HEK293 (cell line): ENCODE results near the gene COL11A2.

Source experiments
- CTCF ChIA-PET: fragments of 350-600 bp; formaldehyde crosslinking; extraction: SDS; loops from one replicate; lab custom pipeline; 2021; ENCODE audit warnings: antibody characterized with exemption; lab: Yijun Ruan, JAX
- POLR2A ChIA-PET: fragments of 300-600 bp; formaldehyde crosslinking; extraction: SDS; loops from one replicate; lab custom pipeline; 2020; ENCODE audit warnings: antibody characterized with exemption, inconsistent platforms; lab: Yijun Ruan, JAX
- H3K27ac ChIP-seq: fragments of 200-500 bp; sonication (Bioruptor generic); 2 replicates; pipeline ENCODE4 v1.5.1; 2014; ENCODE audit warnings: low read depth, low read length, control low read depth, inconsistent platforms; ENCODE audit errors: extremely low read depth
- H3K36me3 ChIP-seq, 2 experiments: fragments of 200-500 bp in 1 of 2; sonication (Bioruptor generic) in 1 of 2; 1 replicate in 1 of 2; 2 replicates in 1 of 2; pipeline ENCODE4 v1.5.1; 2014 to 2017; ENCODE audit warnings: inconsistent platforms in 2 of 2, low read length in 2 of 2; ENCODE audit not compliant: control insufficient read depth in 2 of 2, insufficient read depth in 1 of 2
- H3K4me1 ChIP-seq: fragments of 200-500 bp; sonication (Bioruptor generic); 2 replicates; pipeline ENCODE4 v1.5.1; 2014; ENCODE audit warnings: mild to moderate bottlenecking, low read length, inconsistent platforms; ENCODE audit not compliant: control insufficient read depth, insufficient read depth
- H3K4me3 ChIP-seq: 2 replicates; pipeline ENCODE4 v1.5.1; 2011; ENCODE audit warnings: low read depth, mild to moderate bottlenecking, control low read depth, low read length, moderate library complexity
- H3K9me3 ChIP-seq: fragments of 200-500 bp; sonication (Bioruptor generic); 2 replicates; pipeline ENCODE4 v1.5.1; 2014; ENCODE audit warnings: low read depth, low read length, inconsistent platforms; ENCODE audit not compliant: control insufficient read depth, insufficient read depth
- EGR2 ChIP-seq: fragments of 450-650 bp; formaldehyde crosslinking; IDR thresholded peaks from 2 replicates; pipeline ENCODE4 v1.5.1; 2016; ENCODE audit warnings: low read depth, missing biosample characterization, missing genetic modification characterization
- KLF9 ChIP-seq: fragments of 450-650 bp; formaldehyde crosslinking; IDR thresholded peaks from 2 replicates; pipeline ENCODE4 v1.5.1; 2016; ENCODE audit warnings: missing biosample characterization, missing genetic modification characterization, low read depth
- MYNN ChIP-seq: fragments of 450-650 bp; formaldehyde crosslinking; IDR thresholded peaks from 2 replicates; pipeline ENCODE4 v1.5.1; 2016; ENCODE audit warnings: missing biosample characterization, missing genetic modification characterization, borderline replicate concordance
- MZF1 ChIP-seq: fragments of 450-650 bp; formaldehyde crosslinking; IDR thresholded peaks from 2 replicates; pipeline ENCODE4 v1.5.1; 2017; ENCODE audit warnings: missing biosample characterization, missing genetic modification characterization, borderline replicate concordance
- REPIN1 ChIP-seq: fragments of 450-650 bp; formaldehyde crosslinking; IDR thresholded peaks from 2 replicates; pipeline ENCODE4 v1.5.1; 2017; ENCODE audit warnings: missing biosample characterization, missing genetic modification characterization, low read depth
- SP2 ChIP-seq: fragments of 450-650 bp; formaldehyde crosslinking; IDR thresholded peaks from 2 replicates; pipeline ENCODE4 v1.5.1; 2016; ENCODE audit warnings: missing biosample characterization, missing genetic modification characterization
- ZBTB7A ChIP-seq: fragments of 450-650 bp; formaldehyde crosslinking; IDR thresholded peaks from 2 replicates; pipeline ENCODE4 v1.5.1; 2016; ENCODE audit warnings: low read depth, missing biosample characterization, missing genetic modification characterization
- ZFP37 ChIP-seq: fragments of 450-650 bp; formaldehyde crosslinking; IDR thresholded peaks from 2 replicates; pipeline ENCODE4 v1.5.1; 2016; ENCODE audit warnings: missing biosample characterization, missing genetic modification characterization
- ZNF132 ChIP-seq: fragments of 450-650 bp; formaldehyde crosslinking; IDR thresholded peaks from 2 replicates; pipeline ENCODE4 v1.5.1; 2017; ENCODE audit warnings: missing biosample characterization, missing genetic modification characterization, borderline replicate concordance
- ZNF16 ChIP-seq: fragments of 450-650 bp; formaldehyde crosslinking; IDR thresholded peaks from 2 replicates; pipeline ENCODE4 v1.5.1; 2016; ENCODE audit warnings: low read depth, missing biosample characterization, missing genetic modification characterization
- ZNF175 ChIP-seq: fragments of 450-650 bp; formaldehyde crosslinking; IDR thresholded peaks from 2 replicates; pipeline ENCODE4 v1.5.1; 2016; ENCODE audit warnings: missing biosample characterization, missing genetic modification characterization
- ZNF302 ChIP-seq: fragments of 450-650 bp; formaldehyde crosslinking; IDR thresholded peaks from 2 replicates; pipeline ENCODE4 v1.5.1; 2016; ENCODE audit warnings: missing biosample characterization, missing genetic modification characterization, low read depth
- ZNF341 ChIP-seq: fragments of 450-650 bp; formaldehyde crosslinking; IDR thresholded peaks from 2 replicates; pipeline ENCODE4; 2016; ENCODE audit warnings: low read depth, missing biosample characterization, missing genetic modification characterization
- ZNF501 ChIP-seq: fragments of 450-650 bp; formaldehyde crosslinking; IDR thresholded peaks from 2 replicates; pipeline ENCODE4 v1.5.1; 2016; ENCODE audit warnings: missing biosample characterization, missing genetic modification characterization
- ZNF521 ChIP-seq: fragments of 450-650 bp; formaldehyde crosslinking; IDR thresholded peaks from 2 replicates; pipeline ENCODE4 v1.5.1; 2017; ENCODE audit warnings: missing biosample characterization, mild to moderate bottlenecking, missing genetic modification characterization
- ZNF596 ChIP-seq: fragments of 450-650 bp; IDR thresholded peaks from 2 replicates; pipeline ENCODE4 v1.5.0; 2018; ENCODE audit warnings: missing biosample characterization, mild to moderate bottlenecking, missing genetic modification characterization, moderate library complexity
- ZNF658 ChIP-seq: fragments of 450-650 bp; formaldehyde crosslinking; IDR thresholded peaks from 2 replicates; pipeline ENCODE4; 2016; ENCODE audit warnings: missing biosample characterization, missing genetic modification characterization
- ZNF670 ChIP-seq: fragments of 450-650 bp; formaldehyde crosslinking; IDR thresholded peaks from 2 replicates; pipeline ENCODE4 v1.5.1; 2016; ENCODE audit warnings: missing biosample characterization, missing genetic modification characterization, low read depth
- ZNF76 ChIP-seq: fragments of 450-650 bp; formaldehyde crosslinking; IDR thresholded peaks from 2 replicates; pipeline ENCODE4; 2016; ENCODE audit warnings: low read depth, missing biosample characterization, missing genetic modification characterization, borderline replicate concordance
- ZNF777 ChIP-seq: fragments of 450-650 bp; formaldehyde crosslinking; IDR thresholded peaks from 2 replicates; pipeline ENCODE4 v1.5.1; 2017; ENCODE audit warnings: missing biosample characterization, missing genetic modification characterization, borderline replicate concordance
- ZNF837 ChIP-seq: fragments of 450-650 bp; formaldehyde crosslinking; IDR thresholded peaks from 2 replicates; pipeline ENCODE4 v1.5.1; 2016; ENCODE audit warnings: missing biosample characterization, missing genetic modification characterization
- ZSCAN16 ChIP-seq: fragments of 450-650 bp; formaldehyde crosslinking; IDR thresholded peaks from 2 replicates; pipeline ENCODE4 v1.5.1; 2016; ENCODE audit warnings: missing biosample characterization, missing genetic modification characterization
- TF ChIP-seq, protein P1 (sequence below): fragments of 450-650 bp; formaldehyde crosslinking; IDR thresholded peaks from 2 replicates; pipeline ENCODE4 v1.5.1; 2017; ENCODE audit warnings: missing biosample characterization, missing genetic modification characterization
- TF ChIP-seq, protein P2 (sequence below): fragments of 450-650 bp; formaldehyde crosslinking; optimal IDR thresholded peaks from 2 replicates; pipeline ENCODE3; 2016; ENCODE audit warnings: missing biosample characterization, mild to moderate bottlenecking, missing genetic modification characterization
- TF ChIP-seq, protein P3 (sequence below): fragments of 450-650 bp; formaldehyde crosslinking; IDR thresholded peaks from 2 replicates; pipeline ENCODE4 v1.5.1; 2016; ENCODE audit warnings: missing biosample characterization, missing genetic modification characterization
- TF ChIP-seq, protein P4 (sequence below): fragments of 450-650 bp; formaldehyde crosslinking; IDR thresholded peaks from 2 replicates; pipeline ENCODE4 v1.5.1; 2016; ENCODE audit warnings: missing biosample characterization, missing genetic modification characterization
- TF ChIP-seq, protein P5 (sequence below): fragments of 450-650 bp; formaldehyde crosslinking; IDR thresholded peaks from 2 replicates; pipeline ENCODE4 v1.5.1; 2017; ENCODE audit warnings: missing biosample characterization, missing genetic modification characterization

COL11A2 gene

DNA sequence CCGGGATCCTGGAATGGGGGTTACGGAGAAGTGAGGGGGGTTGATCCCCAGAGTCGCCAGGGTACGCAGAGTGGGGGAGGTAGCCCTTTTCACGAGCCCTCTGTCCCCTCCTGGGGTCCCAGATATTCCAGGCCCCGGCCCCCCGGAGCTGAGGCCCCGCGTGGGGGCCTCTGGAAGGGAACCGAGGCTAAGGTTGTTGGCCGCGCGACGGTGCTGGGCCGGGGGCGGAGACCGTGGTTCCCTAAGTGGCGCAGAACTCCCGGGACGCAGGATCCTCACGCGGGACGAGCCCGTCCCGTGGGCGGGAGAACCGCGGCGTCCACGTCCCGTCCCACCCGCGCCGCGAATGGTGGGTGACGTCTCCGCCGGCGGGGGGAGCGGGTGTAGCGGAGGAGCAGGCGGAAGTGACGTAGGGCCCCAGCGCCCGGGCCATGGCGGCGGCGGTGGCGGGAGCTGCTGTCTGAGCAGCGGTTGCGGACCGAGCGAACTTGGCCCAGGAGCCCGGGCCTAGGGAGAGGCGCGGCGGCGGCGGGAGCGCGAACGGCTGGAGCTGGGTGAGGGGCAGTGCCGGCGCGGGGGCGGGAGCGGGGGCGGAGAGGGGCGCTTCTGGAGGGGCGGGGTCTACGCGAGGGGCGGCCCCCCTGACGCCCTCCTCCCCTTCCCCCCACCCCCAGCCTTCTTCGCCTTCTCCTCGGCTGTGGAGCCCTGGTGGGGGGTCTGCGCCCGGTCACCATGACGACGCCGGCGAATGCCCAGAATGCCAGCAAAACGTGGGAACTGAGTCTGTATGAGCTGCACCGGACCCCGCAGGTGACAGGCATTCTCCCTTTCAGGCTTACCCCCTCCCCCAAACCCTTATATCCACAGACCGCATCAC lies 16.1 kb upstream of the COL11A2 start, which contains the start of gene RING1 (continued):
- TF ChIP-seq ZNF670 (tag by site-specific recombination) = no peak
- TF ChIP-seq KLF9 (tag by site-specific recombination) = peak; percentile 51; the same call in 1 of the 2 replicates
- TF ChIP-seq ZNF76 = peak; percentile 74; the same call in 1 of the 2 replicates
- TF ChIP-seq ZFP37 = peak; percentile 84
- TF ChIP-seq ZNF302 (tag by site-specific recombination) = no peak
- TF ChIP-seq ZNF132 (tag by site-specific recombination) = no peak
- TF ChIP-seq ZNF175 (tag by site-specific recombination) = no peak
- no peak for TF ChIP-seq ZNF837 (tag by site-specific recombination)
- TF ChIP-seq, protein P1, sequence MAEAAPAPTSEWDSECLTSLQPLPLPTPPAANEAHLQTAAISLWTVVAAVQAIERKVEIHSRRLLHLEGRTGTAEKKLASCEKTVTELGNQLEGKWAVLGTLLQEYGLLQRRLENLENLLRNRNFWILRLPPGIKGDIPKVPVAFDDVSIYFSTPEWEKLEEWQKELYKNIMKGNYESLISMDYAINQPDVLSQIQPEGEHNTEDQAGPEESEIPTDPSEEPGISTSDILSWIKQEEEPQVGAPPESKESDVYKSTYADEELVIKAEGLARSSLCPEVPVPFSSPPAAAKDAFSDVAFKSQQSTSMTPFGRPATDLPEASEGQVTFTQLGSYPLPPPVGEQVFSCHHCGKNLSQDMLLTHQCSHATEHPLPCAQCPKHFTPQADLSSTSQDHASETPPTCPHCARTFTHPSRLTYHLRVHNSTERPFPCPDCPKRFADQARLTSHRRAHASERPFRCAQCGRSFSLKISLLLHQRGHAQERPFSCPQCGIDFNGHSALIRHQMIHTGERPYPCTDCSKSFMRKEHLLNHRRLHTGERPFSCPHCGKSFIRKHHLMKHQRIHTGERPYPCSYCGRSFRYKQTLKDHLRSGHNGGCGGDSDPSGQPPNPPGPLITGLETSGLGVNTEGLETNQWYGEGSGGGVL = peak; percentile 83
- TF ChIP-seq ZNF521 (tag by site-specific recombination) = no peak
- TF ChIP-seq REPIN1 = peak; percentile 29; the same call in 1 of the 2 replicates
- TF ChIP-seq, protein P2, sequence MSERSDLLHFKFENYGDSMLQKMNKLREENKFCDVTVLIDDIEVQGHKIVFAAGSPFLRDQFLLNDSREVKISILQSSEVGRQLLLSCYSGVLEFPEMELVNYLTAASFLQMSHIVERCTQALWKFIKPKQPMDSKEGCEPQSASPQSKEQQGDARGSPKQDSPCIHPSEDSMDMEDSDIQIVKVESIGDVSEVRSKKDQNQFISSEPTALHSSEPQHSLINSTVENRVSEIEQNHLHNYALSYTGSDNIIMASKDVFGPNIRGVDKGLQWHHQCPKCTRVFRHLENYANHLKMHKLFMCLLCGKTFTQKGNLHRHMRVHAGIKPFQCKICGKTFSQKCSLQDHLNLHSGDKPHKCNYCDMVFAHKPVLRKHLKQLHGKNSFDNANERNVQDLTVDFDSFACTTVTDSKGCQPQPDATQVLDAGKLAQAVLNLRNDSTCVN = peak; percentile 81
- TF ChIP-seq, protein P3, sequence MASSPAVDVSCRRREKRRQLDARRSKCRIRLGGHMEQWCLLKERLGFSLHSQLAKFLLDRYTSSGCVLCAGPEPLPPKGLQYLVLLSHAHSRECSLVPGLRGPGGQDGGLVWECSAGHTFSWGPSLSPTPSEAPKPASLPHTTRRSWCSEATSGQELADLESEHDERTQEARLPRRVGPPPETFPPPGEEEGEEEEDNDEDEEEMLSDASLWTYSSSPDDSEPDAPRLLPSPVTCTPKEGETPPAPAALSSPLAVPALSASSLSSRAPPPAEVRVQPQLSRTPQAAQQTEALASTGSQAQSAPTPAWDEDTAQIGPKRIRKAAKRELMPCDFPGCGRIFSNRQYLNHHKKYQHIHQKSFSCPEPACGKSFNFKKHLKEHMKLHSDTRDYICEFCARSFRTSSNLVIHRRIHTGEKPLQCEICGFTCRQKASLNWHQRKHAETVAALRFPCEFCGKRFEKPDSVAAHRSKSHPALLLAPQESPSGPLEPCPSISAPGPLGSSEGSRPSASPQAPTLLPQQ (tag by site-specific recombination) = peak; percentile 56; the same call in 1 of the 2 replicates
- no peak for TF ChIP-seq ZNF777 (tag by site-specific recombination)
- peak; percentile 93 for TF ChIP-seq ZBTB7A
- TF ChIP-seq ZNF658 = no peak
- TF ChIP-seq ZNF596 = no peak
- peak; percentile 78 for TF ChIP-seq ZNF501 (tag by site-specific recombination)
- TF ChIP-seq ZSCAN16 = no peak
- TF ChIP-seq MYNN (tag by site-specific recombination) = no peak
- no peak for TF ChIP-seq ZNF16 (tag by site-specific recombination)
- peak; percentile 61 for TF ChIP-seq ZNF341 (tag by site-specific recombination)
- TF ChIP-seq, all 188 proteins: peak for 67

DNA sequence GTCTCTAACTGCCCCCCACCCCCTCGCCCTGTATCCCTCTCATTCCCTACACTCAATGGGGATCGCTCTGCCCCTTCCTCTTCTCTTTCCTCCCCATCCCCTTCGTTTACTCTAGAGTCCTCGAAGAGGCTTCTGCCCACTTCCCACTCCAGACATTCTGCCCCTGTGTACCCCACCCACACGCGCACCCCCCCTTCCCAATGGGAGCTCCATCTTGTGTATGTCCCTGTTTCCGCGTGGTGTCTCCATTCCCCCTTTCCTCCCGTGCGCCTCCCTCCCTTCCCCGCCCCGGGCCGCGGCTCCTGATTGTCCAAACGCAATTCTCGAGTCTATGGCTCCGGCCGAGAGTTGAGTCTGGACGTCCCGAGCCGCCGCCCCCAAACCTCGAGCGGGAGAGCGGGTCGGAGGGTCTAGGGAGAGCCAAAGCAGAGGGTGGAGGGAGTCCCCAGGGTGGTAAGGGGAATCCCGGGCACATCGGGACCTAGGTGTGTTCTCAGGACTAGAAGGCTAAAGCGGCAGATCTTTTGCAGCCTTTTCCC lies 15.4 kb upstream of the COL11A2 start:
- ChIA-PET POLR2A (interaction anchor here (0.6 to 2.8 kb wide), 14 partner anchors 8 to 237 kb away, joined by 3 to 25 read pairs (median 6); partner anchors contain the start of genes RPS18, RXRB, SLC39A7 and VPS52), CTCF (interaction anchor here (0.6 to 3.9 kb wide), 2 partner anchors 10 to 40 kb away, joined by 3 to 30 read pairs; no protein-coding TSS in a partner anchor)
- TF ChIP-seq EGR2 (tag by site-specific recombination) (peak; percentile 44; the same call in 1 of the 2 replicates), SP2 (peak; percentile 3), MZF1 (tag by site-specific recombination) (peak; percentile 80)
- TF ChIP-seq, protein P4, sequence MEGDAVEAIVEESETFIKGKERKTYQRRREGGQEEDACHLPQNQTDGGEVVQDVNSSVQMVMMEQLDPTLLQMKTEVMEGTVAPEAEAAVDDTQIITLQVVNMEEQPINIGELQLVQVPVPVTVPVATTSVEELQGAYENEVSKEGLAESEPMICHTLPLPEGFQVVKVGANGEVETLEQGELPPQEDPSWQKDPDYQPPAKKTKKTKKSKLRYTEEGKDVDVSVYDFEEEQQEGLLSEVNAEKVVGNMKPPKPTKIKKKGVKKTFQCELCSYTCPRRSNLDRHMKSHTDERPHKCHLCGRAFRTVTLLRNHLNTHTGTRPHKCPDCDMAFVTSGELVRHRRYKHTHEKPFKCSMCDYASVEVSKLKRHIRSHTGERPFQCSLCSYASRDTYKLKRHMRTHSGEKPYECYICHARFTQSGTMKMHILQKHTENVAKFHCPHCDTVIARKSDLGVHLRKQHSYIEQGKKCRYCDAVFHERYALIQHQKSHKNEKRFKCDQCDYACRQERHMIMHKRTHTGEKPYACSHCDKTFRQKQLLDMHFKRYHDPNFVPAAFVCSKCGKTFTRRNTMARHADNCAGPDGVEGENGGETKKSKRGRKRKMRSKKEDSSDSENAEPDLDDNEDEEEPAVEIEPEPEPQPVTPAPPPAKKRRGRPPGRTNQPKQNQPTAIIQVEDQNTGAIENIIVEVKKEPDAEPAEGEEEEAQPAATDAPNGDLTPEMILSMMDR (tag by site-specific recombination) = peak; percentile 12; the same call in 1 of the 2 replicates
- TF ChIP-seq, protein P5, sequence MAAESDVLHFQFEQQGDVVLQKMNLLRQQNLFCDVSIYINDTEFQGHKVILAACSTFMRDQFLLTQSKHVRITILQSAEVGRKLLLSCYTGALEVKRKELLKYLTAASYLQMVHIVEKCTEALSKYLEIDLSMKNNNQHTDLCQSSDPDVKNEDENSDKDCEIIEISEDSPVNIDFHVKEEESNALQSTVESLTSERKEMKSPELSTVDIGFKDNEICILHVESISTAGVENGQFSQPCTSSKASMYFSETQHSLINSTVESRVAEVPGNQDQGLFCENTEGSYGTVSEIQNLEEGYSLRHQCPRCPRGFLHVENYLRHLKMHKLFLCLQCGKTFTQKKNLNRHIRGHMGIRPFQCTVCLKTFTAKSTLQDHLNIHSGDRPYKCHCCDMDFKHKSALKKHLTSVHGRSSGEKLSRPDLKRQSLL (tag by site-specific recombination) = 0 out of 2 replicates have a peak, but pooled peaks have one; percentile 23

More for the DNA sequence above, 15.4 kb upstream of the COL11A2 start:
- H3K36me3 ChIP-seq = peaks cover 11 to 41% of the 10 kb centered on the region in 2 experiments
- H3K9me3 ChIP-seq = no peaks in the 10 kb centered on the region
- H3K4me3 ChIP-seq = peak overlapping the region; percentile 88
- peak overlapping the region; percentile 95 for H3K27ac ChIP-seq
- peaks cover 15% of the 10 kb centered on the region for H3K4me1 ChIP-seq
